HAP-1 (cell line): ENCODE data around the gene PPM1H.

ENCODE experiments used
- DNase-seq, 2 experiments: peaks; one replicate each; pipeline ENCODE4 v3.0.0-alpha.2; 2016 to 2020; ENCODE audit warnings: low spot score in 2 of 2
- H3K27me3 ChIP-seq: fragments of 250-450 bp; sonication (Bioruptor Pico); 2 replicates; pipeline ENCODE4 v1.5.1; 2020; ENCODE audit warnings: low read depth, mild to moderate bottlenecking, moderate library complexity
- H3K36me3 ChIP-seq: fragments of 250-450 bp; sonication (Bioruptor Pico); replicated peaks from 2 replicates; pipeline ENCODE4 v1.5.1; 2020; ENCODE audit warnings: mild to moderate bottlenecking
- H3K4me1 ChIP-seq: fragments of 250-450 bp; sonication (Bioruptor Pico); 2 replicates; pipeline ENCODE4 v1.5.1; 2020; ENCODE audit warnings: mild to moderate bottlenecking
- H3K4me3 ChIP-seq: fragments of 250-450 bp; sonication (Bioruptor Pico); 2 replicates; pipeline ENCODE4 v1.5.1; 2020; ENCODE audit warnings: mild to moderate bottlenecking, moderate library complexity
- H3K9me3 ChIP-seq: fragments of 250-450 bp; sonication (Bioruptor Pico); 2 replicates; pipeline ENCODE4 v1.5.1; 2020; ENCODE audit warnings: mild to moderate bottlenecking, moderate library complexity
- in situ Hi-C: fragments of 300-500 bp; cut with MboI; formaldehyde crosslinking; loops from 3 replicates; pipeline ENCODE4 v1.14.3; 2020; ENCODE audit warnings: low sequenced_read_pairs, inconsistent platforms, mixed read lengths

Gene PPM1H

DNA sequence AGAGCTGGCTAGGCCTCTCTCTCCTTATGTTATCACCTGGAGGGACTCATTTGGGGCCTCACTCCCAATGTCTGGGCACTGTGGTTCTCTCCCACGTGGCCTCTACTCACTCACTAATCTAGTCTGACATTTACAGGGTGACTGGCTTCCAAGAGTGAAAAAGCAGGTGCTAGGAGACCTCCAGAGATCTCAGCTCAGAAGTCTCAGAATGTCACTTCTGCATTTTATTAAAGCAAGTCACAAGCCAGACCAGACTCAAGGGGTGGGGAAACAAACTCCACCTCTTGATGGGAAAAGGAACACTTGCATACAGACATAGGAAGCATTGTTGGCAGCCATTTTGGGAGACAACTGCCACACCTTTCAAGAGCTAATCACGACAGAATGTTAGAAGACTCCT, 292.5 kb downstream of the PPM1H start:
- H3K9me3 ChIP-seq, result no peaks in the 10 kb centered on the region
- in situ Hi-C loops, result no loop called here
- DNase-seq, result no peak
- H3K36me3 ChIP-seq, result no peaks in the 10 kb centered on the region
- no peak overlapping the region for H3K4me3 ChIP-seq
- no peaks in the 10 kb centered on the region for H3K4me1 ChIP-seq
- no peaks in the 10 kb centered on the region for H3K27me3 ChIP-seq

DNA sequence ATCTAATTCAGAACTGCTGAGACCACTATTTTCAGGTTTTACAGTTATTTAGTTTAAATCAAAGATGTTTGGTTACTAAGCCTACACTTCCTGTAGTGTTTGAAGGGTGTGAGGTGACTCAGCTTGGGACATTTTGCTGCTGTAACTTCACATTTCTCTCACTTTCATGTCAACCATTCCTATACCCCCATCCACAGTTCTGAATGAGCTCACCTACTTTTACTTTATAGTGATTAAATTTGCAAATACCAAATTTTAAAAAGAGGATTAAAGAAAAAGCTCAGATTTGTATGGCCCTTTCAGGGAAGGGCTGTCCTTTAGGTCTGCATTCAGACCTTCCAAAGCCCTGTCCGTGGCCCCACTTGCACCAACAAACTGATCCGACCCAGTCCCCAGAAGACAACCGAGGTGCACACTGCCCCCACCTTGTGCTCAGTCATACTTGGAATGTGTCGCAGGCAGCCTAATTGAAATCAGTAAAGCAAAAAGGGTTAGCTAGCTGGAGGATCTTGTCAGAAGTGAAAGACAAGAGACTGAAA, 294.0 kb downstream of the PPM1H start:
- no peaks in the 10 kb centered on the region for H3K36me3 ChIP-seq
- H3K27me3 ChIP-seq, result no peaks in the 10 kb centered on the region
- DNase-seq, result no peak
- no peaks in the 10 kb centered on the region for H3K4me1 ChIP-seq
- in situ Hi-C loops, result no loop called here
- H3K9me3 ChIP-seq, result no peaks in the 10 kb centered on the region
- no peak overlapping the region for H3K4me3 ChIP-seq

- in situ Hi-C loops, result no loop called here
- no peaks in the 10 kb centered on the region for H3K36me3 ChIP-seq
- DNase-seq, result no peak
- no peaks in the 10 kb centered on the region for H3K27me3 ChIP-seq
- no peak overlapping the region for H3K4me3 ChIP-seq
- H3K4me1 ChIP-seq, result peaks cover 4% of the 10 kb centered on the region
- H3K9me3 ChIP-seq, result no peaks in the 10 kb centered on the region
These were observed 297.3 kb downstream of the PPM1H start for GRCh38 chr12:62637679-62638078.

GRCh38 chr12:62635649-62636048, 299.3 kb downstream of the PPM1H start:
- in situ Hi-C loops, result no loop called here
- Histone ChIP-seq H3K4me1 (peaks cover 4% of the 10 kb centered on the region), H3K36me3 (no peaks in the 10 kb centered on the region), H3K4me3 (no peak overlapping the region), H3K27me3 (no peaks in the 10 kb centered on the region), H3K9me3 (no peaks in the 10 kb centered on the region)
- no peak for DNase-seq

DNA sequence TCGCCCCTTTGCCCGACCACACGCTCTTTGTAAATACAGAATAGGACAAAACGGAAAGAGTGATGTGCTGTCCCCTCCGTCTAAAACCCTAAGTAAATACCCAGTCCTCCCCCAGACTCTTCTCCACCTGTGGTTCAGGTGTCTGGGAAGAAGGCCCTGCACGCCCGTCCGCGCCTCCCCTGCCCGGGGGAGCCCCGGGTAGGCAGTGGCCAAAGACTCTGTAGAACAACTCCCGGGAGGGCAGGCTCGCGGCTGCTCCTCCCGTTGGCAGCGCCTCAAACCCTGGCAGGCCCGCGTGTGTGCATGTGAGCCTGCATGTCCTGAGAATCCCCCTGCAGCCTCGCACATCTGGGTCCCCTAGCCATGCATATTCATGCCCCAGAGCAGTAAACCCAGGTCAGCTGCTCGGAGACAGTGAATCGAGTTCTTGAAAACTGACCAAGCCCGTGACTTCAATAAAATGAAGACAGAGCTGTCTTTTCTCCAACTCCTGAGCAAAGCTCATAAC, 302.5 kb downstream of the PPM1H start:
- H3K4me1 ChIP-seq, result peaks cover 17% of the 10 kb centered on the region
- H3K36me3 ChIP-seq, result no peaks in the 10 kb centered on the region
- no peak overlapping the region for H3K4me3 ChIP-seq
- in situ Hi-C loops, result no loop called here
- H3K9me3 ChIP-seq, result no peaks in the 10 kb centered on the region
- no peak for DNase-seq
- no peaks in the 10 kb centered on the region for H3K27me3 ChIP-seq

GRCh38 chr12:62631471-62632410, 303.2 kb downstream of the PPM1H start:
- Histone ChIP-seq H3K36me3 (no peaks in the 10 kb centered on the region), H3K4me1 (peaks cover 17% of the 10 kb centered on the region), H3K9me3 (no peaks in the 10 kb centered on the region), H3K4me3 (no peak overlapping the region), H3K27me3 (no peaks in the 10 kb centered on the region)
- DNase-seq, result no peak
- in situ Hi-C loops, result no loop called here

- H3K9me3 ChIP-seq, result no peaks in the 10 kb centered on the region
- in situ Hi-C loops, result no loop called here
- peaks cover 17% of the 10 kb centered on the region for H3K4me1 ChIP-seq
- no peaks in the 10 kb centered on the region for H3K36me3 ChIP-seq
- DNase-seq, result no peak
- H3K4me3 ChIP-seq, result no peak overlapping the region
- no peaks in the 10 kb centered on the region for H3K27me3 ChIP-seq
These were observed 304.8 kb downstream of the PPM1H start for GRCh38 chr12:62629971-62630739.

GRCh38 chr12:62629413-62629812, 305.5 kb downstream of the PPM1H start:
- H3K36me3 ChIP-seq, result no peaks in the 10 kb centered on the region
- no peak overlapping the region for H3K4me3 ChIP-seq
- H3K4me1 ChIP-seq, result peaks cover 13% of the 10 kb centered on the region
- DNase-seq, result peak; percentile 73 to 75
- H3K27me3 ChIP-seq, result no peaks in the 10 kb centered on the region
- H3K9me3 ChIP-seq, result no peaks in the 10 kb centered on the region
- in situ Hi-C loops, result no loop called here

DNA sequence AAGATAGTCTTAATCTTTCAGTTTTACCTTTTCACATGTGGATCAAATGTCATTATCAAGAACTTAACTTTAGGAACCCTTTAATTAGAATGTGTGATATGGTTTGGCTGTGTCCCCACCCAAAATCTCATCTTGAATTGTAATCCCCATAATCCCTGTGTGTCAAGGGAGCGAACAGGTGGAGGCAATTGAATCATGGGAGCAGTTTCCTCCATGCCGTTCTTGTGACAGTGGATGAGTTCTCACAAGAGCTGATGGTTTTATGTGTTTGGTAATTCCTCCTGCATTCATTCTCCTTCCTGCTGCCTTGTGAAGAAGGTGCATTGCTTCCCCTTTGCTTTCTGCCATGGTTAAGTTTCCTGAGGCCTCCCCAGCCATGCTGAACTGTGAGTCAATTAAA, 307.8 kb downstream of the PPM1H start:
- Histone ChIP-seq H3K4me3 (no peak overlapping the region), H3K27me3 (no peaks in the 10 kb centered on the region), H3K4me1 (peaks cover 13% of the 10 kb centered on the region), H3K9me3 (no peaks in the 10 kb centered on the region), H3K36me3 (no peaks in the 10 kb centered on the region)
- no peak for DNase-seq
- in situ Hi-C loops, result no loop called here

GRCh38 chr12:62625228-62625627, 309.7 kb downstream of the PPM1H start:
- no peak for DNase-seq
- no peaks in the 10 kb centered on the region for H3K9me3 ChIP-seq
- in situ Hi-C loops, result no loop called here
- H3K4me1 ChIP-seq, result peaks cover 13% of the 10 kb centered on the region
- no peaks in the 10 kb centered on the region for H3K27me3 ChIP-seq
- no peak overlapping the region for H3K4me3 ChIP-seq
- no peaks in the 10 kb centered on the region for H3K36me3 ChIP-seq

GRCh38 chr12:62622177-62622576, 312.8 kb downstream of the PPM1H start:
- Histone ChIP-seq H3K4me1 (peaks cover 3% of the 10 kb centered on the region), H3K36me3 (no peaks in the 10 kb centered on the region), H3K27me3 (no peaks in the 10 kb centered on the region), H3K4me3 (no peak overlapping the region), H3K9me3 (no peaks in the 10 kb centered on the region)
- in situ Hi-C loops, result no loop called here
- no peak for DNase-seq

GRCh38 chr12:62621101-62621638, 313.8 kb downstream of the PPM1H start:
- no peaks in the 10 kb centered on the region for H3K36me3 ChIP-seq
- no peak overlapping the region for H3K4me3 ChIP-seq
- peaks cover 3% of the 10 kb centered on the region for H3K4me1 ChIP-seq
- no peaks in the 10 kb centered on the region for H3K9me3 ChIP-seq
- no peaks in the 10 kb centered on the region for H3K27me3 ChIP-seq
- in situ Hi-C loops, result no loop called here
- no peak for DNase-seq

GRCh38 chr12:62618930-62619329, 316.0 kb downstream of the PPM1H start:
- no peaks in the 10 kb centered on the region for H3K27me3 ChIP-seq
- no peaks in the 10 kb centered on the region for H3K36me3 ChIP-seq
- no peak overlapping the region for H3K4me3 ChIP-seq
- in situ Hi-C loops, result no loop called here
- H3K9me3 ChIP-seq, result no peaks in the 10 kb centered on the region
- peak; percentile 35 to 63 for DNase-seq
- peaks cover 3% of the 10 kb centered on the region for H3K4me1 ChIP-seq
